ENCODE measurements around the gene FSTL4. TPM values are rescaled to one million over a fixed set of nuclear protein-coding genes. Genes with fewer than 3 reads are reported as not detected.
"Not testable (repeated sequence)": the region's sequence is repeated elsewhere in the genome, so short reads cannot be mapped to it uniquely, and the experiment has no call there.

FSTL4 gene
- total RNA-seq, 1 experiment from 2014 or later: 0.12 TPM

DNA sequence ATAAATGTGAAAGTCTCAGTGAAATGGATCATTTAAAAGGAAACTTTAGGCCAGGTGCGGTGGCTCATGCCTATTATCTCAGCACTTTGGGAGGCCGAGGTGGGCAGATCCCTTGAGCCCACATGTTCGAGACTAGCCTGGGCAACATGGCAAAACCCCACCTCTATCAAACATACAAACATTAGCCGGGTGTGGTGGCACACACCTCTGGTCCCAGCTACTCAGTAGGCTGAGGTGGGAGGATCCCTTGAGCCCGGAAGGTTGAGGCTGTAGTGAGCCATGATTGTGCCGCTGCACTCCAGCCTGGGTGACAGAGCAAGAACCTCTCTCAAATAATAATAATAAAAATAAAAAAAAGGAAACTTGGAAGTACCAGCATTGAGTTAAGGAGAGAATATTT, 384.4 kb downstream of the FSTL4 start:
- DNase-seq (ENCODE audit: low read depth): no peak

DNA sequence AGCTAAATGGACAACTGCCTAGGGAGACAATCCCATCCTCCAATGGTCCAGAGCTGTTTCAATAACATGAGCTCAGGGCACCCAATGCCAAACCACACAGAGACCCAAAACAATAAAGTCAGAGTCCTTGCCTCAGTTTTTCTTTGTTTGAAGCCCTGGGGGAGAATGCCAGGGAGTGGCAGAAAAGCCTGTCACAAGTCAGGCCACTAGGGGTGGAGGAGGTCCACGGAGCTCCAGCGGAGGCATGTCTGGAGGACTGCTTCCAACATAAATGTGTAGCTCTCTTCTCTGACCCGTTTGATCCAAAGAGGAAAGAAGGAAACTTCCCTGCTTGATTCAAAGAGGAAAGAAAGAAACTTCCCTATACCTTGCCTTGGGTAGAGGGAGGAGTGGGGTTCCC, 385.3 kb downstream of the FSTL4 start:
- no peak for DNase-seq (ENCODE audit: low read depth)

DNA sequence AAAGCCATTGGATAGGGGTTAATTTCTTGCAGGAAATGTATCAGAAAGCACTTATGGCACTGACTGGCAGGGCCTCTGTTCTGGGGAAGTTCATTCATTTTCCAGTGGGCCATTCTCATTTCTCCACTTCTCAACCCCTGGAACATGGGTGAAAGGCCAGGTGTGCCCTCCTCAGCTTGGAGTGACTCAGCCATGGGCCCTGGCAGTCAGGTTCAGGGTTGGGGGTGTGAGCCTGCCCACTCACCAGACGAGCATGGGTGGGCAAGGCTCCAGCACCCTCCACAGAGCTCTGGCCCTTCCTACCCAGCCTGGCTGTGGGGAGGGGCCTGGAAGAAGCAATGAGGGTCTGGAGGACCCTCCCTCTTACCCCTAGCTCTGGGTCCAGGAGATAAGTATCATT, 386.2 kb downstream of the FSTL4 start:
- DNase-seq (ENCODE audit: low read depth): no peak

DNA sequence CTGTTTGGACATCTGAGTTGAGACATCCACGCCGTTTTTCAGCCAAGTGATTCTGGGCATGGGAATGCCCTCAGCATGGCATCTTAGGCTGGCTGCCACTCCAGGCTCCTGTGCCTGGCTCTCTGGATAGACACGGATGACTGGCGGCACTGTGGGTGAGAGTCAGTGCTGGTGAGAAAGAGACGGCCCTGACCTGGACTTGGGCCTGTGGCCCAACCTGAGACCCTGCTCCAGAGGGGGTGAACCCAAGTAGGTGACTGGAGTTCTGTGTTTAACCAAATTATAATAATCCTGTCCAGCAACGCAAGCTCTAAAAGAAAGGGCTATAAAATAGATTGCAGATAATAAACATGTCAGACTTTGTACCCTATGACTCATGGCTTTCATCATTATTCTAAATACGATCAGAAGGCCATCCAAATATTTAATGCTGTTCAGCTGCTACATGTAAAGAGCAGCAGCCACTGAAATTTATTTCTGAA, 386.6 kb downstream of the FSTL4 start:
- DNase-seq (ENCODE audit: low read depth): no peak

DNA sequence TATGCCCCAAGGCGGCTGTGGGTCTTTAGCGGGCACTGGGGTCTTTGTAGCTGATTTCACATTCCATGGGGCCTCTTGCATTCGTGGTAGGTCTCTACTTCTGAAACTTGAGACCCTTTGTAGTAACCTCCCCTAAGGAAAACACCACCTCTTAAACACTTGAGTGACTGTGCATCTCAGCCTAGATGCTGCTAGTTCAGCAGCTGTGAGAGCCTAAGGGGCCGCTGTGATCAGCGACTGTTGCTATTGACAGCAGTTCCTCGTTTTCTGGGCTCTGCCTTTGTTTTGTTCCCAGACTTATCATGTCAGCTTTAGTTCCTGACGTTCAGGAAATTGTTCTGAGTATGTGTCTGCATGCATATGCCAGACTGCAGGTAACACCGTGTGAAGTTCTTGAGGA, 389.4 kb downstream of the FSTL4 start:
- DNase-seq (ENCODE audit: low read depth): no peak

DNA sequence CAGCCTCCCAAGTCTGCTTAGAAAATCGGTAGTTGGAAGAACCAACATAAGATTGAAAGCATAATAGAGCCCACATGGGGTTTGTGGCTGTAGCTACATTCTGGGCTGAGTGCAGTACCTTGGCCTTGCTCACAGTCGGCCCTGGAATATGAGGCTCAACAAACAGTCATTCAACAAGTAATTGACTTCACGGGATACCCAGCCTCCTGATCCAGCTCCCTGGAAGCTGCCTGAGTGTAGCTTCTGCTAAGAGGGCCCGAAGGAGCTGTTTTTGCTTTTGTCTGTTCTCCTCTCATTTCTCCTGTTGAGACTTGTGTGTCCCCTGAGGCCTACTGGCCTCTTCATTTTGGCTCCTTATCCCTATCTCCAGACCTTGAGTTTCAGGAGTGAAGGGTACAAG, 389.8 kb downstream of the FSTL4 start:
- DNase-seq (ENCODE audit: low read depth): no peak

DNA sequence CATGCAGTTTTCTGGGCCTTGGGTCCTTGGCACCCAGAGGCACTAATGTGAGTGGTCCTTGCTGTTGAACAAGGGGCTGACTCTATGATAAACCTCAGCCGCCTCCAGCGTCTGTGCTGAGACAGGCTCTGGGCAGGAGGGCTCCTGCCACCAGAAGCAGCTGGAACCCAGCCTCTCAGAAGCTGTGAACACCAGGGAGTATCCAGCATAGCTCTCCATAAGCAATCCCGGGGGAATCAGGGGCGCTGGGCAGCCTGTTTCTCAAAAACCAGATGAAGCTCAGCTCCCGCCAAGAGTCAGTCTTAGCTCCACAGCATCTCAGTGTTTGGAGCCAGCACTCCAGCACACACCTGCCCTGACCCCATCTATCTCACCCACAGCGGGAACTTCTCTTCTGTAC, 390.3 kb downstream of the FSTL4 start:
- no peak for DNase-seq (ENCODE audit: low read depth)

DNA sequence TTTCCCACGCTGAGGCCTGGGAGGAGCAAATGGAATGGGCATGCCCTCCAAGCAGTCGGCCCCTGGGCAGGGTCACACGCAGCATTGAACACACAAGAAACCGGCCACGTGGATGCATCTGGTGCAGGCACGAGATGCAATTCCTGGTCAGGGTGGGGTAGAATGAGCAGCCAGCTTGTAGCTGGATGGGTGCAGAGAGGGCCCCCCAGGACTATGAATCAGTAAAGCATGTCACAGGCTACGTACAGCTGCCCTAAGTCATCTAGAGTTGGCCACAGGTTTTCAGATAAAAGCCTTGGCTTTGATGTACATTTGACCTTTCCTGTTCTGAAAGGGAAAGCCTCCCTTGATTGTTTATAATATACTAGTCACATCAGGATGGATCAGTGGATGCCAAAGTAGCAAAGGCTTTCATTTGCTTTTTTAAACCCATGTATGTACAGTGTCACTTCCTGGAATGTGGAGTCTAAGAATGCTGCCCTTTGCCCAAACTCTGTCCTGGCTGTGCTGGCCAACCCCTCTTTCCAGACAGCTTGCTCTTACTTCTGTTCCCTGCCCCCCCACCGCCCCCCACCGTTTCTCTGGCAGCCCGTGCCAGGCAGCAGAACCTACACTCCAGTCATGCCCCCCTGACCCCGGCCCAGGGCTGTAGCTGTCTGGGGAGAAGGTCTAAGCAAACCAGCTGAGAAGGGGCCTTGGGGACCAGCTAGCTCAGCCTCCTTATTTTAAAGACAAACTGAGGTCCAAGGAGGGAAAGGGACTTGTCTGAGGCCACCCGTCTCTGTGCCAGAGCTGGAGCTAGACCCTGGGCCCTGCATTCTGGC, 391.3 kb downstream of the FSTL4 start:
- DNase-seq (ENCODE audit: low read depth): peak; percentile 11

DNA sequence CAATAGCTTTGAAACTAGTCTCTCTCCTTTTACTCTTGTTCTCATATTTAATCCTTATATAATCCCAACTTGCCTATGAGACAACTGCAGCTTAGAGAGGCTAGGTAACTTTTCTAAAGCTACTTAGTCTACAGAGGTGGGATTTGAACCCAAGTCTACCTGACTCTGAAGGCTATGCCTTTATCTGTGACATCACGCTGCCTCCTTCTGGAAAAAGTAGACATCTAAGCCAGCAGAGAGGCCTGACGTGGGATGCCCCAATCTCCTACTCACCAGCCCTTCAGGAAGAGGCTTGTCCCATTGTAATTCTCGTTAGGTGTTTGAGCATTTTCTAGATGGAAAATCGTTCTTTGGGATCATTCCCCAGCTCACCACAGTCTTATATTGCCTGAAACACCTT, 393.0 kb downstream of the FSTL4 start:
- DNase-seq (ENCODE audit: low read depth): no peak

DNA sequence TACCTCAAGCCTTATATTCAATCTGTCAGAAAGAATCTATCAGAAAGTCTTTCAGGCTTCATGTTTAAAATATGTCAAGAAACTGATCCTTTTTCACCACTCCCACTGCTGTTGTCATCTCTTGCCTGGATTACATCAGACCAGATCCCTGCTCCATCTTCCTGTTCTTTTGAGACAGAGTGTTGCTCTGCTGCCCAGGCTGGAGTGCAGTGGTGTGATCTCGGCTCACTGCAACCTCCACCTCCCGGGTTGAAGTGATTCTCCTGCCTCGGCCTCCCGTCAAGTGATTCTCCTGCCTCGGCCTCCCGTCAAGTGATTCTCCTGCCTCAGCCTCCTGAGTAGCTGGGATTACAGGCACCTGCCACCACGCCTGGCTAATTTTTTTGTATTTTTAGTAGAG, 396.2 kb downstream of the FSTL4 start:
- not testable (repeated sequence) for DNase-seq (ENCODE audit: low read depth)

DNA sequence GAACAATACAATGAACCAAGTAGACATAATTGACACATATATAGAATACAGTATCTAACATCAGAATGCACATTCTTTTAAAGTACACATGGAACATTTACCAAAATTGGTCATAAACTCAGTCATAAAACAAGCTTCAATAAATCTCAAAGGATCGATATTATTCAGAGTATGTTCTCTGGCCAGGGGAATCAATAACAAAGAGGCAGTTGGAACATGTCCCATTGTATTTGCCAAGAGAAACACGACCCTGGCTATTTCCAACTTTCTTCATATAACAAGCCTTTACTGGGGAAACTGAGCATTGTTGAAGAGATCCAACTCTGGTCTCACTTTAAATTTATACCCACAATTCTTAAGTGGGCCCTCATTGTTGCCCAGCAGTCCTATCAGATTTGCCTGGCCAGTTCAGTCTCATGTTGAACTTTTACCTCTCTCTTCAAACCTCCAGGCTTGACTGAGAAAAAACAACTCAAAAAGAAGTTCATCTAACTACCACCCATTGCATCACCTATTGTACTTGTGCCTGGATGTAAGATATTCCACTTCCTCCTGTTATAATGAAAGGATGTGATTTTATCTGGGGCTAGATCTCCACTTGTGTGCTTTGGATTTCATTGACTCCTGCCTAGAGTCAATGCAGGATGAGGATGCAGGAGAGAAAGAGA, 398.1 kb downstream of the FSTL4 start:
- no peak for DNase-seq (ENCODE audit: low read depth)

DNA sequence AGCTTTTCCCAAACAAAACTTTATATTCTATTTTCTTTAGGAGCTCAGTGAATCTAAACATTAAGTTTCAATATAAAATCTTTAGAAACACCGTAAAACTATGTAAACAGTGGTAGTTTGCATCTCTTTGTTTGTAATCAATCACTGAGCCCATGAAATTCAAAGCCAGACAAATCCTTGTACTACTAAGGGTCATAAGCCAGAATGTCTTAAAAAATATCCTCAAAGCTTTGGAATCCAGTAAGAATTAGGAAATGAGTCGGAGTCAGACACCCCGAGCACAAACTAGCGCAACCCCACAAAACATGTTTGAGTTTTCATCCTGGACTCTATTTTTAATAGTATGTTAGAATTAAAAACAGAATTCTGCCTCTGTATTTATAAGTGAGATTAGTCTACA, 406.7 kb downstream of the FSTL4 start:
- no peak for DNase-seq (ENCODE audit: low read depth)

DNA sequence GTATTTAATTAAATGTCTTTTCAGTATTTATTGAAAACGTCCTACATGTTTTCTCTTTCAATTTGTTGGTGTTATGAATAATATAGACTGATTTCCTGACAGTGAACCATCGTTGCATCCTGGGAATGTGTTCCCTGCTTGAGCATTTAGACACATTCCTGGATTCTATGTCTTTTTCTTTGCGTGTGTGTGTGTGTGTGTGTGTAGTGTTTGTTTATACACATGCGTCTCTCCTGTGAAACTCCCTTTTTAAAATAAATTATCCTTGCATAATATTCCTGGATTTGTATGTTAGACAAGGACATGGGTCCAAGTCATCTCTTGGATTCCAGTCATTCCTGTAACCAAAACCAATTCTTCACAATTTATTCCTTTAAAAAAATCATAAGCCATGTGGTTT, 407.1 kb downstream of the FSTL4 start:
- no peak for DNase-seq (ENCODE audit: low read depth)

DNA sequence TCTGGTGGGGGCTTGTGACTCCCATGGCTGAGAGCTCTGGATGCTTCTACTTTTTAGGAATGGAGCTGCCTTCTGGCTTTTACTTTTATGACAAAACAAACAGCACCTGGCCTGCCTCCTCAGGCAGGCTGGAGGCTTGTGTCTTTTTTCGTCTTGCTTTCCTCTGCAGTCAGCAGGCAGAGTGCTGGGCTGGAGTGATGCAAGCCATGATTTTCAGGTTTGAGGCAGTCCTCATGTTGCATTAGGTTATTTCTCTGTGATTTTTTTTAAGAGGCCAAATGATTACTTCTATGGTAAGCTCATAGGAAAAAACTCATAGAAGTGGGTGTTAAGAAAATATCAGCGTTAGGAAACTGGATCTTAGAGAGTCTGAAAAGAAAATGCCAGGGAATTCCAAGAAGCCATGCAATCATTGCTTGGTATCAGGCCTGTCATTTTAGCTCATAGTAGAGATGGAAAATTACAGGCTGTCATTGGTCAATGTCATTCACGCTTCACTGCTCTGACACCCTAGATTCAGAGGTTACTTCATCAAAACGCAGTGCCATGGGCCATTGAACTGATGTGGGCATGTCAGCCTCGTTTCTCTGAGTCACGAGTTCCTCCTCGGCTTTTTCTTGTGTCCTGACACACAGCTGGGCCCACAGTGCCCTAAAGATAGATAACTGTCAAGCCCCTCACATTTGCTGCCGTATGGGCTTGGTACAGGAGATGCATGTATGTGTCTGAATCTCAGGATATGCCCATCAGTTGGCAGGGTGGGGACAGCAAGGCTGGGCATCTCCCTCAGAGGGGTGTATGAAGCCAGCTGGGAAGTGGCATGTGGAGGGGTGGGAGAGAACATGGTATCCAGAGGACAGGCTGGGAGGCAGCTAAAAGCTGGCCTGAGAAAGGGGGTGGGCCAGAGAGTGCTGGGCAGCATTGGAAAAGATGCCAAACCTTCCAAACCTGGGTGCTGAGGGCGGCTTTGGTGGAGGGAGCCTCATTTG, 408.7 kb downstream of the FSTL4 start:
- DNase-seq (ENCODE audit: low read depth): peak; percentile 24

DNA sequence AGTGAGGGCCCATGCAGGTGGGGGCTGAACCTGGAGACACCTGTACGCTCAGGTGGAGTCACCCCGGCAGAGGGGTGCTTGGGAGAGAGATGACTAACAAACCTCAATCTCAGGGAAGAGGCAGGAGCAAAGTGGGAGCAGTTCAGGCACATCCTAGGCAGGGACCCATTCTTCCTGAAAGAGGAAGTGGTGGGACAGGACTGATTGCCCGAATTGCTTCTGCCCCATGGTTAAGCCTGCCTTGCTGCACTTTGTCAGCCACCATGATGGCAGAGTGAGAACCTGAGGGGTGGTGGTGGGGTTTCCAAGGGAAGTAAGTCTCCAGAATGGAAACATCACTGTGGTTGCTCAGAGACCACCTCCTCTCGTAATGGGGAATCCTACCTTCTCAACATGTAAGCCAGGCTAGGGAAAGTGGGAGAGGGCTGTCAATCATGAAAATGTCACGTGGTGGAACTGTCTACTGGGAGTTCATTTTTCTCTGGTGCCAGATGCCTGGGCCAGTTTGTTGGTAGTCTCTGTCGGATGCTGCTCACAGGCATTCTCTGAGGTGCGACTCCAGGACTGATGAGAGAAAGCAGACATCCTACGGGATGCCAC, 410.2 kb downstream of the FSTL4 start:
- no peak for DNase-seq (ENCODE audit: low read depth)

DNA sequence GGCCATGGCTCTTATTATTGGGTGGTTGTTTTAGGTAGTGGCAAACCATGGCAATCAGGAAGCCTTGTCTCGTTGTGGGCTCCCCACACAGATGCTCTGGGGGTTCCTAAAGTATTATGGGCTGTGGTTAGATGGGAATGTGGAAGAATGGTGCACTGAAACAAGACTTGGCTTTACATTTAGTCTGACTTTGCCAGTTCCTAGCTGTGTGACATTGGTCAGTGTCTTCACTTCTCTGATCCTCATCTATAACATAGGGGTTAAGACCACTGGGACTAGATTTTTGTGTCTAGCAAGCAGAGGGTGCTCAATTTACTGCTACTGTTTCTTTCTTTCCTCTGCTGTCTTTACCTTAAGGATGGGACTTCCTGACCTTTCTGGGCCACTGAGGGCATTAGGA, 411.0 kb downstream of the FSTL4 start:
- DNase-seq (ENCODE audit: low read depth): no peak

DNA sequence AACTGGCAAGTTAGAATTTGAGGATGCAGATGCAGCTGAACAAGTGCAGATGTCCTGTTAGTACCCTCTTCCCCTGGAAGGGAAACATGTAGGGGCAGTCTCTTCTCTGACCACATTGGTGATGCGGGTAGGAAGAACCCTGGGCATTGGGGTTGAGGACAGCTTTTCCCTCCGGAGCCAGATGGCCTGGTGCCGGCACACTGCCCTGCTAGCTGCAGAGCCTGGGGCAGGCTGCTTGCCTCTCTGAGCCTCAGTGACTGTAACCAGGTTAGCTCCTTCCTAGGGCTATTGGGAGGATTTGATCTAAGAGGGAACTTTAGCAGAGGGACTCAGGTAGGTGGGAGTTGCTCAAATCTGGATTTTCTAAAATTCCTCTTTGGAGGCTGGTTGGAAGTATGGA, 412.1 kb downstream of the FSTL4 start:
- DNase-seq (ENCODE audit: low read depth): no peak

DNA sequence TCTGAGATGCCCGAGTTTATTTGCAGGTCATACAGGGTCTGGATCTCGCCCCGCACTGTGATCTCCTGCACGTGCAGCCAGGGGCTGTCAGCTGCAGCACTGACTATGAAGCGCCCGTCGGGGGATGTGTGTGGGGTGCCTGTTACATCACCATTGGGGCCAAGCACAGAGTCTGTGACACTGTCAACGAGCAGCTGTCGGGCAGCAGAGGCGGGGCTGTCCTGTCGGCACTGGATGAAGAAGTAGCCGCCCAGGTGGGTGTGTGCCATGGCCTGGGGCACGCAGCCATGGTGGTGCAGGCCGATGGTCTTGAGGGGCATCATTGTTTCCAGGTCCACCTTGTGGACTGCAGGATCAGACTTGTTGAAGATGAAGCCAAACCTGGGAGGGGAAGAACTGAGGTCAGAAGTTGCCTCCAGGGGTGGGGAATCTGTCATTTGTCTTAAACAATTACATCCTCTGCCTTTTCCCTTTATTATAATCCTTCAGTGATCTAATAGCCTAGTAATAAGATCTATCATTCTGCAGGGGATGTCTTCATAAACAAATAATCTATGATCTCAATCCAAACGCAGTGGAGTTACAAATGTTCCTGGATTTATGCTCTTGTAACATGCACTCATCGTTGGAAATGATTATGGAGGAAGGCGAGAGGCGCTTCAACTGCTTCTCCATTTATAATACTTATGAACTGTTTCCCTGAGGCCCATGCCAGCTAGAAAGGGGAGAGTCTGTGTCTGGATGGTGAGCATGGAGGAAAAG, 412.7 kb downstream of the FSTL4 start:
- no peak for DNase-seq (ENCODE audit: low read depth)

DNA sequence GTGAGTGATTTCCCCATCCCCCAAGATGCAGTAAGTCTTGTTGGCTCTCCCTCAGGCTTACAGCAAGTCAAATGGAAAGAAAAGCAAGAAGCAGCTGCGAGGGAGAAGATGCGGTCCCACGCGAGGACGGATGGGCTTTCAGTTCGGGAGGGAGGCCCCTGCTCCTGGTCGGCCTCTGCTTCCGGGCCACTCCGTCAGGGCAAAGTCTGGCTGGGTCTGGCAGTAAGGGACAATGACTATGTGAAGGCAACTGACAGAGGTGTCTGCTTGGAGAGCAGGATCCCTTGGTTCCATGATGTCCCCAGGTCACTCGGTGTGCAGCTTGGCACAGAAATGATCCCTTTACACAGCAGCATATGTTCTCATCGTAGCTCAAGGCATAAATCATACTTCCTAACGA, 413.8 kb downstream of the FSTL4 start:
- DNase-seq (ENCODE audit: low read depth): no peak

DNA sequence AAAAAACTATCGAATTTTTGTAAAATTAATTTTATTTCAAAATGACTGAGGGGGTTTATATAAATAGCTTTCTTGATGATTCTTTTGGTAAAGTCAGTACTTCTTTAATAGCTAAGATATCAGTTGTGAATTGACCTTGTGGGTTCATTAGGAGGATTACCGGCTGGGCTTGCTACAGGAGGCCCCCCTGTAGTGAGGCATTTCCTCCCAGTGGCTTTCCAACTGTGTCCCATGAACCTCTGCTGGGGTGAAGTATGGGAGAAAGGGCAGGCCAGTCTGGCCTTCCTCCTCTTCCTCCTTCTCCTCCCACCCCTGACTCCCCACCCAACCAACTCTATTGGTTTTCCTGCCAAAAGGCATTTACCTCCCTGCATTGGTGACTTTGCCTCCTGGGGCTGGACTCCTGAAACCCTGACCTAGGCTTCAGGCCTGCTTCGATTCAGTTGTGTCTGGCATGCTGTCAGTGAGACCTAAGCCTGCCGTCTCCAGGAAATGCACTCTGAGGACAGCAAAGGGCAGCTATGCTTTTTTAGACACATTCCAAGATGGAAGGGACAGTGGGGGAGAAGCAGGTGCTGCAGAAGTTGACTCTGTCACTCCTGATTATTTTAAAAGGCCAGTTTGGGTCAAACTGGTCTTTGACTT, 415.8 kb downstream of the FSTL4 start:
- no peak for DNase-seq (ENCODE audit: low read depth)

Data from RPMI7951 (cell line).